Measurements from ENCODE around the gene NSF.
"Not testable (repeated sequence)": the region's sequence is repeated elsewhere in the genome, so short reads cannot be mapped to it uniquely, and the experiment has no call there.

- TF ChIP-seq, protein P1, sequence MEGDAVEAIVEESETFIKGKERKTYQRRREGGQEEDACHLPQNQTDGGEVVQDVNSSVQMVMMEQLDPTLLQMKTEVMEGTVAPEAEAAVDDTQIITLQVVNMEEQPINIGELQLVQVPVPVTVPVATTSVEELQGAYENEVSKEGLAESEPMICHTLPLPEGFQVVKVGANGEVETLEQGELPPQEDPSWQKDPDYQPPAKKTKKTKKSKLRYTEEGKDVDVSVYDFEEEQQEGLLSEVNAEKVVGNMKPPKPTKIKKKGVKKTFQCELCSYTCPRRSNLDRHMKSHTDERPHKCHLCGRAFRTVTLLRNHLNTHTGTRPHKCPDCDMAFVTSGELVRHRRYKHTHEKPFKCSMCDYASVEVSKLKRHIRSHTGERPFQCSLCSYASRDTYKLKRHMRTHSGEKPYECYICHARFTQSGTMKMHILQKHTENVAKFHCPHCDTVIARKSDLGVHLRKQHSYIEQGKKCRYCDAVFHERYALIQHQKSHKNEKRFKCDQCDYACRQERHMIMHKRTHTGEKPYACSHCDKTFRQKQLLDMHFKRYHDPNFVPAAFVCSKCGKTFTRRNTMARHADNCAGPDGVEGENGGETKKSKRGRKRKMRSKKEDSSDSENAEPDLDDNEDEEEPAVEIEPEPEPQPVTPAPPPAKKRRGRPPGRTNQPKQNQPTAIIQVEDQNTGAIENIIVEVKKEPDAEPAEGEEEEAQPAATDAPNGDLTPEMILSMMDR (IDR thresholded peaks at IDR 0.05): not testable (repeated sequence)
- not testable (repeated sequence) for TF ChIP-seq POLR2A (IDR thresholded peaks at IDR 0.05)
These were observed 41.7 kb downstream of the NSF start for GRCh38 chr17:46632146-46632545.

Data from testis (tissue), 2 donors.